ENCODE measurements around the gene KRT222.

The KRT222 gene

GRCh38 chr17:40612599-40613244 lies 52.3 kb downstream of the KRT222 start:
- TF ChIP-seq, protein P1, sequence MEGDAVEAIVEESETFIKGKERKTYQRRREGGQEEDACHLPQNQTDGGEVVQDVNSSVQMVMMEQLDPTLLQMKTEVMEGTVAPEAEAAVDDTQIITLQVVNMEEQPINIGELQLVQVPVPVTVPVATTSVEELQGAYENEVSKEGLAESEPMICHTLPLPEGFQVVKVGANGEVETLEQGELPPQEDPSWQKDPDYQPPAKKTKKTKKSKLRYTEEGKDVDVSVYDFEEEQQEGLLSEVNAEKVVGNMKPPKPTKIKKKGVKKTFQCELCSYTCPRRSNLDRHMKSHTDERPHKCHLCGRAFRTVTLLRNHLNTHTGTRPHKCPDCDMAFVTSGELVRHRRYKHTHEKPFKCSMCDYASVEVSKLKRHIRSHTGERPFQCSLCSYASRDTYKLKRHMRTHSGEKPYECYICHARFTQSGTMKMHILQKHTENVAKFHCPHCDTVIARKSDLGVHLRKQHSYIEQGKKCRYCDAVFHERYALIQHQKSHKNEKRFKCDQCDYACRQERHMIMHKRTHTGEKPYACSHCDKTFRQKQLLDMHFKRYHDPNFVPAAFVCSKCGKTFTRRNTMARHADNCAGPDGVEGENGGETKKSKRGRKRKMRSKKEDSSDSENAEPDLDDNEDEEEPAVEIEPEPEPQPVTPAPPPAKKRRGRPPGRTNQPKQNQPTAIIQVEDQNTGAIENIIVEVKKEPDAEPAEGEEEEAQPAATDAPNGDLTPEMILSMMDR (IDR thresholded peaks at IDR 0.05; ENCODE audit: insufficient read depth, low read depth, low read length, missing control alignments) = no peak
- DNase-seq (ENCODE audit: low read depth) = peak; percentile 42
- H3K4me3 ChIP-seq (ENCODE audit: low read length) = no peak overlapping the region

DNA sequence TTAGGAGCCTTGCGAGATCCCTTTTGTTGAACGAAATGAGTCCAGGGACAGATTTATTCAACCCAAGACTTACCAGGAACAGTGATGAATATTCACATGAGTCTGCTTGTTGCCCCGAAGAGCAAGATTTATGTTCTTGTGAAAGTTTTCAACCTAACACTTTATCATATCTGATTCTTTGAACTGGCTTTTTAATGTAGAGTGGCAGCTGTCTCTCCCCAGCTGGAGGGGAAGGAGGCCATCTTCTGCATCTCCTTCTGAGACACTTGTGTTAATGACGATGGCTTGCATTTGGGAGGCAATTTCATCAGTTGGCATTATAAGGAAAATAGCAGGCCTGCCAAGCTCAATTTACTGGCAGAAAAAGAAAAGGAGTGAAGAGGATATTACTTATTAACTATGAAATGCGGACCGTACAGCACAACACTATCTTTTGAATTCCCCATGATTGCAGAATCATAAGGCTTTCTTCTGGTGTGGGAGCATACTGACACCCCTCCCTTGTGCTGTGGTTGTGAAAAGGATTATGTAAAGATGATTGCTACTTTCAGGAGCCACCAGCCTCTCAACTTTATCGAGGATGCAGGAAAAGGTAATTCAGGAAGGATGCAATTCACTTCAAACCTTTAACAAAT lies 53.0 kb downstream of the KRT222 start:
- DNase-seq (ENCODE audit: low read depth) = no peak
- H3K4me3 ChIP-seq (ENCODE audit: low read length) = no peak overlapping the region
- TF ChIP-seq, protein P1 (IDR thresholded peaks at IDR 0.05; ENCODE audit: insufficient read depth, low read depth, low read length, missing control alignments) = no peak

DNA sequence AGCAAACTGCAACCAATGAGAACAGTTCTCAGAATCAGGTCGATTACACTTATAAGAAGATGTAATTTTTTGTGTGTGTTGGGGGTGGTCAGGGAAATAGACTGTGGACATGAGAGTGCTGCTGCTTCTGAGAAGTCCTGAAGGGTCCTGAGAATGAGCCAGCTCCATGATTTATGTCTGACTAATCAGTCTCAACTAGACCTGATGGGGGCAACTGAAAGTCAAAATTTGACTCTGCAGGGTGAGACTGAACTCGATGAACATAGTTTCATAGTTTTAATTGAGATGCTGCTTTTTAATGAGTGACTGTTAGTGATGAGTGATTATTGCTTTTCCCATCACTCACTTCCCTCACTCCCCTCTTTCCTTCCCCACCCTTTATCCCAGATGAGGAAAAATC lies 54.6 kb downstream of the KRT222 start:
- H3K4me3 ChIP-seq (ENCODE audit: low read length) = no peak overlapping the region
- TF ChIP-seq, protein P1 (IDR thresholded peaks at IDR 0.05; ENCODE audit: insufficient read depth, low read depth, low read length, missing control alignments) = no peak
- DNase-seq (ENCODE audit: low read depth) = no peak

DNA sequence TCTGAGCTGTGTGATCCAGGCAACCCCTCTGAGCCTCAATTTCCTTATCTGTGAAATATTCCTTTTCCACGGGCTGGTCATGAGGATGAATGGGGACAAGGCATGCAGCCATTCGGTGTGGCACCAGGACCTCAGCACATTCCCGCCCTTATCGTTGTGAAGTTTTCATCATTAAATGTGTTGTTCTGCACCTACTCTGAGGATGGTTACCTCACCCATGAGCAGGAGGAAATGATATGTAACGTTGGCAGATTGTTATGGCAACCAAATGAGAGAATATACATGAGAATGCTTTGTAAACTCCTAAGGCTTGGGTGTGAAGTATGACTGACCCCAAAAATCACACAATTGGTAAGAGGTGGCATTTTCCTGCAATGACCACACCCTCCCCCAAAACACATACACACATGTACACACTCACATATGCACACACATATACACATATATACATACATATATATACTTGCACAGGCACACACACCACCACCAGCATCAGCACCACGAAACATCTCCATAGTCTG lies 56.9 kb downstream of the KRT222 start:
- DNase-seq (ENCODE audit: low read depth) = no peak
- H3K4me3 ChIP-seq (ENCODE audit: low read length) = no peak overlapping the region
- TF ChIP-seq, protein P1 (IDR thresholded peaks at IDR 0.05; ENCODE audit: insufficient read depth, low read depth, low read length, missing control alignments) = no peak

GRCh38 chr17:40607641-40608040 lies 57.3 kb downstream of the KRT222 start:
- DNase-seq (ENCODE audit: low read depth) = no peak
- H3K4me3 ChIP-seq (ENCODE audit: low read length) = no peak overlapping the region

GRCh38 chr17:40606548-40607353 lies 58.2 kb downstream of the KRT222 start:
- no peak overlapping the region for H3K4me3 ChIP-seq (ENCODE audit: low read length)
- TF ChIP-seq, protein P1 (IDR thresholded peaks at IDR 0.05; ENCODE audit: insufficient read depth, low read depth, low read length, missing control alignments) = no peak

More at GRCh38 chr17:40607641-40608040, 57.3 kb downstream of the KRT222 start:
- TF ChIP-seq, protein P1 (IDR thresholded peaks at IDR 0.05; ENCODE audit: insufficient read depth, low read depth, low read length, missing control alignments) = no peak

More at GRCh38 chr17:40606548-40607353, 58.2 kb downstream of the KRT222 start:
- no peak for DNase-seq (ENCODE audit: low read depth)
